Natural killer cell (primary cell): Measurements from ENCODE around the gene TRIM59. TPM values are rescaled to one million over a fixed set of nuclear protein-coding genes. Genes with fewer than 3 reads are reported as not detected.

Source experiments
- ATAC-seq, 3 donors: fragments of 150-1000 bp in 2 of 3; fragments of 200-7000 bp in 1 of 3; cut with Tn5 transposase; 1 replicate in 1 of 3; 2 replicates in 2 of 3; pipeline ENCODE4 v1.10.0; 2021; ENCODE audit warnings: mild to moderate bottlenecking in 2 of 3, moderate library complexity in 2 of 3
- DNase-seq, 2 donors: peaks; one replicate each; pipeline versions ENCODE4 v3.0.0 to v3.0.0-alpha.2; 2013 to 2021; ENCODE audit warnings: mixed read lengths in 1 of 2
- H3K27ac ChIP-seq: one replicate; pipeline ENCODE4 v1.5.1; 2013; ENCODE audit warnings: mild to moderate bottlenecking, low read length
- H3K27me3 ChIP-seq: one replicate; pipeline ENCODE4 v1.6.1; 2013; ENCODE audit warnings: low read length; ENCODE audit not compliant: control insufficient read depth, insufficient read depth
- H3K36me3 ChIP-seq: one replicate; pipeline ENCODE4 v1.6.1; 2013; ENCODE audit warnings: low read length; ENCODE audit not compliant: control insufficient read depth, insufficient read depth
- H3K4me1 ChIP-seq: one replicate; pipeline ENCODE4 v1.6.1; 2013; ENCODE audit warnings: low read length; ENCODE audit not compliant: control insufficient read depth, insufficient read depth
- H3K4me3 ChIP-seq: one replicate; pipeline ENCODE4 v1.5.1; 2013; ENCODE audit warnings: low read length
- H3K9me3 ChIP-seq: one replicate; pipeline ENCODE4 v1.6.1; 2013; ENCODE audit warnings: low read length; ENCODE audit not compliant: control insufficient read depth, insufficient read depth
- H3K27ac Mint-ChIP-seq, 2 donors: one replicate each; pipeline ENCODE4 v1.8.0; 2022; ENCODE audit warnings: mild to moderate bottlenecking in 2 of 2, mixed read lengths in 2 of 2, moderate library complexity in 1 of 2
- H3K27me3 Mint-ChIP-seq, 2 donors: one replicate each; pipeline ENCODE4 v1.8.0; 2022; ENCODE audit warnings: low read depth in 2 of 2, mixed read lengths in 2 of 2
- H3K36me3 Mint-ChIP-seq: one replicate; pipeline ENCODE4 v1.8.0; 2022; ENCODE audit warnings: mixed read lengths
- H3K4me1 Mint-ChIP-seq, 2 donors: one replicate each; pipeline ENCODE4 v1.8.0; 2022; ENCODE audit warnings: mixed read lengths in 2 of 2
- H3K4me3 Mint-ChIP-seq: one replicate; pipeline ENCODE4 v1.8.0; 2022; ENCODE audit warnings: mild to moderate bottlenecking, moderate library complexity, mixed read lengths
- H3K9me3 Mint-ChIP-seq, 2 donors: one replicate each; pipeline ENCODE4 v1.8.0; 2022; ENCODE audit warnings: mixed read lengths in 2 of 2
- CTCF ChIP-seq: fragments of 200-600 bp; IDR thresholded peaks from one replicate; pipeline ENCODE4 v1.8.0; 2022; ENCODE audit warnings: antibody characterized with exemption
- WGBS: methylation state at CpG from one replicate; pipeline ENCODE4 v1.1.7; 2013; ENCODE audit warnings: missing lambda C conversion rate; ENCODE audit not compliant: insufficient coverage; 5-methylcytosine and 5-hydroxymethylcytosine counted together
- intact Hi-C: fragments of 100-400 bp; cut with micrococcal nuclease; formaldehyde crosslinking; loops from one replicate; pipeline ENCODE4 v1.14.2; 2022
- total RNA-seq, 4 donors: library from RNA; stranded (reverse); fragments of 120-200 nt in 1 of 4; gene quantifications; one replicate each; pipeline versions ENCODE4 v1.2.3 to v1.2.4, GENCODE V29; 2013 to 2022

The TRIM59 gene
- total RNA-seq, 3 donors from 2014 or later (not counting 1 experiment from before 2014, with no cell fraction given): 16.7 to 20.3 (median 17.9) TPM

- peaks cover 10% of the 10 kb centered on the region for H3K9me3 ChIP-seq
- no peaks in the 10 kb centered on the region for H3K36me3 ChIP-seq
- Mint-ChIP-seq H3K27me3 (peaks cover 0 to 3% of the 10 kb centered on the region in 2 donors), H3K27ac (no peak overlapping the region), H3K4me3 (no peak overlapping the region), H3K36me3 (no peaks in the 10 kb centered on the region), H3K4me1 (no peaks in the 10 kb centered on the region), H3K9me3 (no peaks in the 10 kb centered on the region)
- 62% methylated on average over 2 of the region's 2 CpGs for WGBS
- H3K27ac ChIP-seq: no peak overlapping the region
- ATAC-seq: no peak
- H3K4me3 ChIP-seq: no peak overlapping the region
- H3K27me3 ChIP-seq: no peaks in the 10 kb centered on the region
- no peak for DNase-seq
- intact Hi-C loops: no loop called here
- TF ChIP-seq CTCF: no peak
- H3K4me1 ChIP-seq: peaks cover 7% of the 10 kb centered on the region
Observed at GRCh38 chr3:160475153-160475552, 25.6 kb upstream of the TRIM59 start.

DNA sequence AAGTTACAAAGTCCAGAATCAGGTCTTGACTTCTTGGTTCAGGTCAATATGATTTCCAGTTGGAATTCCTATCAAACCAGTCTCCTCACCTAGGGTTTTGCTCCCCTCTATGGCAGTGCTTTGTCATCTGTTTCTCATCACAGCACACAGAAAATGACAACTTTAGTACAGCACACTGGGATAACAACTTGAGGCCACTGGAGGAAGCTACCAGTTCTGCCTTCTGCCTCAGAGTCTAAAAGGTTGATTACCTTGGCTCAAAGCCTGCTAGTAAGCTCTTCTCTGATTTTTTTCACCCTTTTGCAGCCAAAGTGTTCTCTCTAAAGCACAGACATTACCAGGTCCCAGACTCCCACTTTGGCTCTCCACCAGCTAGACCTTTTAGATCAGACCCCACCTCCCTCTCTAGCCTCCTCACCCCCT lies 24.8 kb upstream of the TRIM59 start:
- Mint-ChIP-seq H3K4me1 (no peaks in the 10 kb centered on the region), H3K27me3 (peaks cover 0 to 8% of the 10 kb centered on the region in 2 donors), H3K4me3 (no peak overlapping the region), H3K36me3 (no peaks in the 10 kb centered on the region), H3K27ac (no peak overlapping the region), H3K9me3 (peaks cover 0 to 5% of the 10 kb centered on the region in 2 donors)
- Histone ChIP-seq H3K4me3 (no peak overlapping the region), H3K27me3 (no peaks in the 10 kb centered on the region), H3K4me1 (peaks cover 7% of the 10 kb centered on the region), H3K36me3 (no peaks in the 10 kb centered on the region), H3K27ac (no peak overlapping the region), H3K9me3 (peaks cover 11% of the 10 kb centered on the region)
- DNase-seq (no peak), ATAC-seq (no peak)
- no peak for TF ChIP-seq CTCF
- intact Hi-C loops: no loop called here

DNA sequence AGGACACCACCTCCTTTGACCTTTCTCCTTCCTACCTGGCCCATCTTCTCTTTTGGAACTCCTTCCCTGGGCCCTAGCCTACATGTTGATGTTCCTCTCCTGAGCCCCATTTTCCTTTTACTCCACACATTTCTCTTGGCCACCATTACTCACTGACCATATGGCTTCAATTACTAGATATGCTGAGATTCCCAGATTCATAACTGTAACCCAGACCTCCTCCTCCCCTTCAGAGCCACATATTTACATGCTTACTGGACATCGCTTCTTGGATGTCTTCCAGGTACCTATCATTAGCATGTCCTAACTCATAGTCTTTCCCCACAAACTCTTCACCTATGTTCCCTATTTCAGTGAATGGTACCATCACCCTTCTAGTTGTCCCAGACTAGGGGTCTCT lies 24.4 kb upstream of the TRIM59 start:
- Histone ChIP-seq H3K27ac (no peak overlapping the region), H3K9me3 (peaks cover 11% of the 10 kb centered on the region), H3K27me3 (no peaks in the 10 kb centered on the region), H3K4me1 (peaks cover 7% of the 10 kb centered on the region), H3K4me3 (no peak overlapping the region), H3K36me3 (no peaks in the 10 kb centered on the region)
- TF ChIP-seq CTCF: no peak
- 97% methylated on average over 1 of the region's 1 CpG for WGBS
- H3K27ac Mint-ChIP-seq: no peak overlapping the region
- intact Hi-C loops: no loop called here
- H3K9me3 Mint-ChIP-seq: peaks cover 0 to 5% of the 10 kb centered on the region in 2 donors
- DNase-seq (no peak), ATAC-seq (no peak)
- peaks cover 0 to 12% of the 10 kb centered on the region in 2 donors for H3K27me3 Mint-ChIP-seq
- no peaks in the 10 kb centered on the region for H3K36me3 Mint-ChIP-seq
- H3K4me3 Mint-ChIP-seq: no peak overlapping the region
- no peaks in the 10 kb centered on the region for H3K4me1 Mint-ChIP-seq

- H3K36me3 ChIP-seq: no peaks in the 10 kb centered on the region
- Mint-ChIP-seq H3K27ac (no peak overlapping the region), H3K4me1 (no peaks in the 10 kb centered on the region), H3K36me3 (no peaks in the 10 kb centered on the region), H3K9me3 (peaks cover 0 to 5% of the 10 kb centered on the region in 2 donors), H3K27me3 (peaks cover 0 to 14% of the 10 kb centered on the region in 2 donors), H3K4me3 (no peak overlapping the region)
- H3K4me3 ChIP-seq: no peak overlapping the region
- 43% methylated on average over 1 of the region's 1 CpG for WGBS
- ATAC-seq (no peak), DNase-seq (no peak)
- H3K27ac ChIP-seq: no peak overlapping the region
- H3K27me3 ChIP-seq: no peaks in the 10 kb centered on the region
- no peak for TF ChIP-seq CTCF
- H3K4me1 ChIP-seq: peaks cover 7% of the 10 kb centered on the region
- peaks cover 11% of the 10 kb centered on the region for H3K9me3 ChIP-seq
- intact Hi-C loops: no loop called here
Observed at GRCh38 chr3:160473221-160473620, 23.6 kb upstream of the TRIM59 start.
